Loucy (cell line): ENCODE measurements around the gene SERPINE1.

Source experiments
- H2AFZ ChIP-seq: fragments of 200-600 bp; sonication (generic); 2 replicates; pipeline ENCODE4 v1.6.0; 2016; ENCODE audit warnings: antibody characterized with exemption, mild to moderate bottlenecking, low read length, moderate library complexity
- H3F3A ChIP-seq: fragments of 200-600 bp; 2 replicates; pipeline ENCODE4 v1.6.0; 2016; ENCODE audit warnings: antibody characterized with exemption, low read depth, mild to moderate bottlenecking
- H3K27me3 ChIP-seq: fragments of 200-600 bp; sonication (generic); 2 replicates; pipeline ENCODE4 v1.6.1; 2014; ENCODE audit warnings: low read length, mild to moderate bottlenecking; ENCODE audit not compliant: insufficient read depth, poor library complexity, severe bottlenecking
- H3K36me3 ChIP-seq: fragments of 200-600 bp; sonication (generic); 2 replicates; pipeline ENCODE4 v1.6.1; 2016; ENCODE audit warnings: low read length; ENCODE audit not compliant: insufficient read depth
- H3K4me1 ChIP-seq: fragments of 200-600 bp; sonication (generic); 2 replicates; pipeline ENCODE4 v1.5.1; 2014; ENCODE audit warnings: low read length, mild to moderate bottlenecking; ENCODE audit not compliant: insufficient read depth, poor library complexity, severe bottlenecking
- H3K4me2 ChIP-seq: fragments of 200-600 bp; sonication (generic); 2 replicates; pipeline ENCODE4 v1.6.0; 2014; ENCODE audit warnings: antibody characterized with exemption, low read length, low read depth, mild to moderate bottlenecking; ENCODE audit not compliant: poor library complexity, severe bottlenecking
- H3K4me3 ChIP-seq: fragments of 200-600 bp; sonication (generic); 2 replicates; pipeline ENCODE4 v1.5.1; 2014; ENCODE audit warnings: low read length, mild to moderate bottlenecking, mixed read lengths; ENCODE audit not compliant: poor library complexity, severe bottlenecking
- H3K79me2 ChIP-seq: fragments of 200-600 bp; sonication (generic); 2 replicates; pipeline ENCODE4 v1.6.1; 2014; ENCODE audit warnings: low read length; ENCODE audit not compliant: insufficient read depth
- H3K9ac ChIP-seq: fragments of 200-600 bp; sonication (generic); 2 replicates; pipeline ENCODE4 v1.6.0; 2014; ENCODE audit warnings: mild to moderate bottlenecking, low read depth, low read length, moderate library complexity; ENCODE audit not compliant: poor library complexity, severe bottlenecking
- H3K9me2 ChIP-seq: fragments of 200-600 bp; sonication (generic); replicated peaks from 2 replicates; pipeline ENCODE4 v1.6.1; 2016; ENCODE audit warnings: low read depth, low read length, mixed read lengths
- H3K9me3 ChIP-seq: fragments of 200-600 bp; sonication (generic); 2 replicates; pipeline ENCODE4 v1.6.1; 2014; ENCODE audit warnings: mild to moderate bottlenecking, antibody characterized with exemption, low read length, low read depth; ENCODE audit not compliant: insufficient read depth
- H4K20me1 ChIP-seq: fragments of 200-600 bp; sonication (generic); 2 replicates; pipeline ENCODE4 v1.6.0; 2014; ENCODE audit warnings: antibody characterized with exemption, low read length, mild to moderate bottlenecking; ENCODE audit not compliant: insufficient read depth, poor library complexity, severe bottlenecking
- CTCF ChIP-seq: fragments of 200-600 bp; sonication (generic); conservative IDR thresholded peaks from 2 replicates; pipeline ENCODE4 v1.5.1; 2014; ENCODE audit warnings: mild to moderate bottlenecking, antibody characterized with exemption, low read length
- EZH2phosphoT487 ChIP-seq: fragments of 200-600 bp; IDR thresholded peaks from 2 replicates; pipeline ENCODE4 v1.6.1; 2018; ENCODE audit warnings: antibody characterized with exemption, mild to moderate bottlenecking, moderate library complexity, borderline replicate concordance

The SERPINE1 gene

GRCh38 chr7:101160910-101161309, 34.0 kb downstream of the SERPINE1 start:
- TF ChIP-seq CTCF = no peak
- no peak for TF ChIP-seq EZH2phosphoT487
- peaks cover 5% of the 10 kb centered on the region for H3K4me1 ChIP-seq
- H3K27me3 ChIP-seq = no peaks in the 10 kb centered on the region
- no peak overlapping the region for H3K4me3 ChIP-seq
- no peak overlapping the region for H2AFZ ChIP-seq
- peaks cover 15% of the 10 kb centered on the region for H4K20me1 ChIP-seq
- H3K79me2 ChIP-seq = peaks cover 6% of the 10 kb centered on the region; the same call in 1 of the 2 replicates
- H3K4me2 ChIP-seq = no peak overlapping the region
- no peaks in the 10 kb centered on the region for H3K9me2 ChIP-seq
- no peaks in the 10 kb centered on the region for H3K9me3 ChIP-seq
- no peak overlapping the region for H3K9ac ChIP-seq
- H3K36me3 ChIP-seq = no peaks in the 10 kb centered on the region
- 0 out of 2 replicates have a peak, but pooled peaks cover 3% of the 10 kb centered on the region for H3F3A ChIP-seq

GRCh38 chr7:101161692-101162471, 35.0 kb downstream of the SERPINE1 start:
- Histone ChIP-seq H3K4me2 (peak overlapping the region; percentile 44), H3K79me2 (0 out of 2 replicates have a peak, but pooled peaks cover 6% of the 10 kb centered on the region), H2AFZ (no peak overlapping the region), H3K9ac (peak overlapping the region; percentile 71), H3K9me3 (no peaks in the 10 kb centered on the region), H3K4me3 (peak overlapping the region; percentile 74), H3K9me2 (no peaks in the 10 kb centered on the region), H3K27me3 (no peaks in the 10 kb centered on the region), H4K20me1 (peaks cover 16% of the 10 kb centered on the region), H3F3A (0 out of 2 replicates have a peak, but pooled peaks cover 3% of the 10 kb centered on the region), H3K4me1 (peaks cover 5% of the 10 kb centered on the region), H3K36me3 (no peaks in the 10 kb centered on the region)
- TF ChIP-seq EZH2phosphoT487 = no peak
- no peak for TF ChIP-seq CTCF

GRCh38 chr7:101162551-101163278, 35.8 kb downstream of the SERPINE1 start:
- Histone ChIP-seq H3K9me2 (no peaks in the 10 kb centered on the region), H3K9ac (peak overlapping the region; percentile 71), H3F3A (0 out of 2 replicates have a peak, but pooled peaks cover 3% of the 10 kb centered on the region), H4K20me1 (peaks cover 16% of the 10 kb centered on the region), H3K79me2 (0 out of 2 replicates have a peak, but pooled peaks cover 6% of the 10 kb centered on the region), H3K36me3 (no peaks in the 10 kb centered on the region), H3K27me3 (no peaks in the 10 kb centered on the region), H3K9me3 (no peaks in the 10 kb centered on the region), H3K4me2 (peak overlapping the region; percentile 44), H3K4me1 (peaks cover 13% of the 10 kb centered on the region), H2AFZ (no peak overlapping the region), H3K4me3 (peak overlapping the region; percentile 74)
- no peak for TF ChIP-seq EZH2phosphoT487
- TF ChIP-seq CTCF = no peak
